OCI-LY1 (cell line): ENCODE data around the gene DNAJC5G.

ENCODE experiments used
- CTCF ChIP-seq: fragments of 200-600 bp; sonication (generic), shearing (Covaris generic); IDR thresholded peaks from 2 replicates; pipeline ENCODE4 v1.5.1; 2017; ENCODE audit warnings: mild to moderate bottlenecking, antibody characterized with exemption, low read length, moderate library complexity, mixed read lengths
- EZH2 ChIP-seq: fragments of 200-600 bp; sonication (generic), shearing (Covaris generic); IDR thresholded peaks from 2 replicates; pipeline ENCODE4 v1.8.0; 2017; ENCODE audit warnings: borderline replicate concordance, mixed run types, mild to moderate bottlenecking, antibody characterized with exemption, low read length, moderate library complexity, mixed read lengths

GRCh38 chr2:27245116-27245515, 30.1 kb upstream of the DNAJC5G start:
- TF ChIP-seq CTCF (no peak), EZH2 (no peak)
